Keratinocyte (primary cell): ENCODE results near the gene CLEC9A. TPM values are rescaled to one million over a fixed set of nuclear protein-coding genes. Genes with fewer than 3 reads are reported as not detected.
A peak's percentile ranks its signal among the peaks of the same experiment; 100 is the strongest.

ENCODE experiments used
- DNase-seq: peaks from one replicate; pipeline ENCODE4 v3.0.0-alpha.2; 2011; ENCODE audit warnings: low read depth, missing footprints, low spot score
- FAIRE-seq: peaks from 2 replicates; lab custom pipeline; 2011; peaks lifted over from hg19 to GRCh38; lab: Jason Lieb, UNC
- H2AFZ ChIP-seq: 2 replicates; pipeline ENCODE4 v1.6.0; 2012; ENCODE audit warnings: low read length, control low read depth, inconsistent platforms; ENCODE audit not compliant: control insufficient read depth
- H3K27ac ChIP-seq: 2 replicates; pipeline ENCODE4 v1.5.1; 2011; ENCODE audit warnings: low read length; ENCODE audit not compliant: control insufficient read depth, insufficient read depth
- H3K27me3 ChIP-seq: 3 replicates; pipeline ENCODE4 v1.6.0; 2011; ENCODE audit warnings: low read length; ENCODE audit not compliant: control insufficient read depth, insufficient read depth; ENCODE audit errors: extremely low read depth
- H3K36me3 ChIP-seq, 2 experiments: 2 replicates in 1 of 2; 3 replicates in 1 of 2; pipeline ENCODE4 v1.5.1; 2011; ENCODE audit warnings: low read length in 2 of 2, mild to moderate bottlenecking in 1 of 2; ENCODE audit not compliant: control insufficient read depth in 2 of 2, insufficient read depth in 2 of 2; ENCODE audit errors: extremely low read depth in 1 of 2
- H3K4me1 ChIP-seq: 3 replicates; pipeline ENCODE4 v1.5.1; 2011; ENCODE audit warnings: low read length; ENCODE audit not compliant: control insufficient read depth, insufficient read depth; ENCODE audit errors: extremely low read depth
- H3K4me2 ChIP-seq: 3 replicates; pipeline ENCODE4 v1.6.0; 2011; ENCODE audit warnings: low read depth, low read length; ENCODE audit not compliant: control insufficient read depth, insufficient read depth; ENCODE audit errors: extremely low read depth
- H3K4me3 ChIP-seq, 3 experiments: fragments of 200-600 bp in 1 of 3; sonication (generic) in 1 of 3; 2 replicates in 2 of 3; 3 replicates in 1 of 3; pipeline ENCODE4 v1.5.1; 2011 to 2016; ENCODE audit warnings: low read length in 3 of 3, mild to moderate bottlenecking in 3 of 3, control low read depth in 2 of 3, inconsistent platforms in 1 of 3, low read depth in 1 of 3, mixed read lengths in 1 of 3, mixed run types in 1 of 3, moderate library complexity in 1 of 3; ENCODE audit not compliant: control insufficient read depth in 2 of 3, insufficient read depth in 2 of 3; ENCODE audit errors: extremely low read depth in 1 of 3
- H3K79me2 ChIP-seq: 2 replicates; pipeline ENCODE4 v1.6.0; 2012; ENCODE audit warnings: low read length; ENCODE audit not compliant: control insufficient read depth, insufficient read depth
- H3K9ac ChIP-seq: 3 replicates; pipeline ENCODE4 v1.6.0; 2011; ENCODE audit warnings: low read length; ENCODE audit not compliant: control insufficient read depth, insufficient read depth; ENCODE audit errors: extremely low read depth
- H3K9me1 ChIP-seq: 3 replicates; pipeline ENCODE4 v1.6.0; 2011; ENCODE audit warnings: low read length; ENCODE audit not compliant: control insufficient read depth, insufficient read depth; ENCODE audit errors: extremely low read depth
- H3K9me3 ChIP-seq: 2 replicates; pipeline ENCODE4 v1.5.1; 2012; ENCODE audit warnings: low read depth, low read length; ENCODE audit not compliant: control insufficient read depth
- H4K20me1 ChIP-seq: 3 replicates; pipeline ENCODE4 v1.6.0; 2011; ENCODE audit warnings: low read length; ENCODE audit not compliant: control insufficient read depth, insufficient read depth; ENCODE audit errors: extremely low read depth
- EZH2 ChIP-seq: IDR thresholded peaks from one replicate; pipeline ENCODE4 v1.6.1; 2012; ENCODE audit warnings: inconsistent platforms, mild to moderate bottlenecking, low read length, moderate library complexity
- dilution Hi-C: fragments of 300-500 bp; cut with MboI; formaldehyde crosslinking; loops from one replicate; pipeline ENCODE4 v1.7.0; 2020; ENCODE audit warnings: low sequenced_read_pairs; ENCODE audit not compliant: extremely low pct_ligation_motif_present
- polyA plus RNA-seq, 5 experiments: library from polyadenylated mRNA; depleted of rRNA in 3 of 5; stranded (reverse) in 3 of 5; stranded (forward) in 1 of 5; unstranded in 1 of 5; fragments of >200 nt; gene quantifications; 1 replicate in 1 of 5; 2 replicates in 3 of 5; 3 replicates in 1 of 5; pipeline versions ENCODE4 v1.2.1 to v1.2.3, GENCODE V29; 2011 to 2012; ENCODE audit warnings: missing spikeins in 2 of 5, low read depth in 1 of 5, low replicate concordance in 1 of 5
- TF ChIP-seq, protein P1 (sequence below), 3 experiments: IDR thresholded peaks in 1 of 3; conservative IDR thresholded peaks in 1 of 3; optimal IDR thresholded peaks in 1 of 3; 2 replicates in 2 of 3; 3 replicates in 1 of 3; pipeline versions ENCODE3 to v1.5.1; 2011; ENCODE audit warnings: low read length in 3 of 3, mild to moderate bottlenecking in 3 of 3, moderate library complexity in 2 of 3, control low read depth in 1 of 3, inconsistent platforms in 1 of 3; ENCODE audit not compliant: insufficient read depth in 2 of 3; ENCODE audit errors: extremely low read depth in 1 of 3

The CLEC9A gene
- polyA plus RNA-seq, 1 donor (not counting 4 experiments of a cell fraction or from before 2014, with no cell fraction given): not detected

GRCh38 chr12:10068644-10069043, 38.2 kb downstream of the CLEC9A start:
- H3K9me3 ChIP-seq: no peaks in the 10 kb centered on the region
- H3K4me1 ChIP-seq: peaks cover 6% of the 10 kb centered on the region
- no peak overlapping the region for H3K4me2 ChIP-seq
- DNase-seq: no peak
- TF ChIP-seq, protein P1, sequence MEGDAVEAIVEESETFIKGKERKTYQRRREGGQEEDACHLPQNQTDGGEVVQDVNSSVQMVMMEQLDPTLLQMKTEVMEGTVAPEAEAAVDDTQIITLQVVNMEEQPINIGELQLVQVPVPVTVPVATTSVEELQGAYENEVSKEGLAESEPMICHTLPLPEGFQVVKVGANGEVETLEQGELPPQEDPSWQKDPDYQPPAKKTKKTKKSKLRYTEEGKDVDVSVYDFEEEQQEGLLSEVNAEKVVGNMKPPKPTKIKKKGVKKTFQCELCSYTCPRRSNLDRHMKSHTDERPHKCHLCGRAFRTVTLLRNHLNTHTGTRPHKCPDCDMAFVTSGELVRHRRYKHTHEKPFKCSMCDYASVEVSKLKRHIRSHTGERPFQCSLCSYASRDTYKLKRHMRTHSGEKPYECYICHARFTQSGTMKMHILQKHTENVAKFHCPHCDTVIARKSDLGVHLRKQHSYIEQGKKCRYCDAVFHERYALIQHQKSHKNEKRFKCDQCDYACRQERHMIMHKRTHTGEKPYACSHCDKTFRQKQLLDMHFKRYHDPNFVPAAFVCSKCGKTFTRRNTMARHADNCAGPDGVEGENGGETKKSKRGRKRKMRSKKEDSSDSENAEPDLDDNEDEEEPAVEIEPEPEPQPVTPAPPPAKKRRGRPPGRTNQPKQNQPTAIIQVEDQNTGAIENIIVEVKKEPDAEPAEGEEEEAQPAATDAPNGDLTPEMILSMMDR (optimal IDR thresholded peaks at IDR 0.05 in 1 of 3, IDR thresholded peaks at IDR 0.05 in 1 of 3, conservative IDR thresholded peaks at IDR 0.05 in 1 of 3; ENCODE audit: extremely low read depth in 1 of 3, insufficient read depth in 2 of 3, low read length in 3 of 3): no peak
- TF ChIP-seq EZH2: no peak
- FAIRE-seq: no peak
- no peak overlapping the region for H3K27ac ChIP-seq
- no peaks in the 10 kb centered on the region for H3K9me1 ChIP-seq
- H3K79me2 ChIP-seq: no peaks in the 10 kb centered on the region
- dilution Hi-C loops: no loop called here
- H3K4me3 ChIP-seq: no peak overlapping the region
- H2AFZ ChIP-seq: no peak overlapping the region
- no peaks in the 10 kb centered on the region for H3K36me3 ChIP-seq
- no peak overlapping the region for H3K9ac ChIP-seq
- H3K27me3 ChIP-seq: no peaks in the 10 kb centered on the region
- no peaks in the 10 kb centered on the region for H4K20me1 ChIP-seq

DNA sequence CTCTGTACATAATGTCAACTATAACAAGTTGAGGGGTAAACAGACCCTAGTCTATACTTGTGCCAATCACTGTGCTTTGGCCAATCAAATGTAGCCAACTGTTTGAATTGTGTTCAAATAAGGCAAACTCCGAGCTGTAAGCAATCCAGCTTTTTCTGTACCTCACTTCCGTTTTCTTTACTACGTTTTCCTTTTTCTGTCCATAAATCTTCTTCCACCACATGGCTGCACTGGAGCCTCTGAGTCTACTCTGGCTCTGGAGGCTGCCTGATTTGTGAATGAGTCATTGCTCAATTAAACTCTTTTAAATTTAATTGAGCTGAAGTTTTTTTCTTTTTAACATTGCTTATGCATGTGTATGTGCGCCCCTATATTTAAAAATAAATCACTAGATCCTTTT, 38.6 kb downstream of the CLEC9A start:
- Histone ChIP-seq H3K4me2 (no peak overlapping the region), H3K36me3 (no peaks in the 10 kb centered on the region), H4K20me1 (no peaks in the 10 kb centered on the region), H3K27ac (no peak overlapping the region), H3K9ac (no peak overlapping the region), H3K4me3 (no peak overlapping the region), H3K9me1 (no peaks in the 10 kb centered on the region), H3K79me2 (no peaks in the 10 kb centered on the region), H2AFZ (peak overlapping the region; percentile 30), H3K9me3 (no peaks in the 10 kb centered on the region), H3K4me1 (peaks cover 6% of the 10 kb centered on the region), H3K27me3 (no peaks in the 10 kb centered on the region)
- TF ChIP-seq, protein P1 (optimal IDR thresholded peaks at IDR 0.05 in 1 of 3, IDR thresholded peaks at IDR 0.05 in 1 of 3, conservative IDR thresholded peaks at IDR 0.05 in 1 of 3; ENCODE audit: extremely low read depth in 1 of 3, insufficient read depth in 2 of 3, low read length in 3 of 3): no peak
- dilution Hi-C loops: no loop called here
- no peak for DNase-seq
- peak; percentile 51 for FAIRE-seq
